ENCODE data around the gene PARP11.
A peak's percentile ranks its signal among the peaks of the same experiment; 100 is the strongest.

The PARP11 gene

DNA sequence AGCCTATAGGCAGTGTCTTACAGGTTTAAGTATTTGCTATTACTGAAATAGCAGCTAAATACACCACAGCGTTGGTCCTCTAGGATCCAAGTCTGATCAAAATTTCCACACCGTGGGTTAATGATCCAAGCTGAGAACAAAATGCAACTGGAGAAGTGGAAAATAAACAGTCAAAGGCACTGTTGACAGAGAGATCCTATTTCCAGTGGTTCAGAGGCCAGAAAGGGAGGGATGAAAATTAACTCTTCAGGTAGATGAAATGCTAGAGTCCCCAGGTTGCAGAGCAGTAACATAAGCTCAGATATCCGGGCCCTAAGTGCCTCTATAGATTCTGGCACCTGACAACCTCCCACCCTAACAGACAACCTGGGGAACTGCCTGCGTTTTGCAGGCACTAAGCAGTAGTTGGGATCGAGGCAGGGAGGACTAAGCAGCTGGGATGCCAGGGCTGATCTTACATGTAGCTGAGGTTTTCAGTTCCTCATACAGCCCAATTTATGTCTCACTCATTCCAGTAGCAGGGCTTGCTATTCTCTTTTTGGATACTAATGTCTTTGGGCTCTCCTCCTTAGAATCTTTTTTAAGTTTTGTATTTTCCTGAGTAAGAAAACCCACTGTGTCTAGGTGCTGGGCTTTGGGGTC is 77.6 kb downstream of the PARP11 start:
- no peak overlapping the region for H3K4me3 ChIP-seq (ENCODE audit: low read length)
- H3K36me3 ChIP-seq (ENCODE audit: insufficient read depth, low read length), result 0 out of 2 replicates have a peak, but pooled peaks cover 6% of the 10 kb centered on the region
- H3K9ac ChIP-seq (ENCODE audit: low read depth, low read length), result no peak overlapping the region
- 94% methylated on average over 5 of the region's 5 CpGs for WGBS
- no peak overlapping the region for H3K27ac ChIP-seq (ENCODE audit: low read depth, low read length)
- peaks cover 10% of the 10 kb centered on the region for H3K4me1 ChIP-seq (ENCODE audit: insufficient read depth, low read length)
- H3K9me3 ChIP-seq (ENCODE audit: insufficient read depth, low read depth, low read length), result no peaks in the 10 kb centered on the region
- H3K27me3 ChIP-seq (ENCODE audit: insufficient read depth, low read length), result no peaks in the 10 kb centered on the region

DNA sequence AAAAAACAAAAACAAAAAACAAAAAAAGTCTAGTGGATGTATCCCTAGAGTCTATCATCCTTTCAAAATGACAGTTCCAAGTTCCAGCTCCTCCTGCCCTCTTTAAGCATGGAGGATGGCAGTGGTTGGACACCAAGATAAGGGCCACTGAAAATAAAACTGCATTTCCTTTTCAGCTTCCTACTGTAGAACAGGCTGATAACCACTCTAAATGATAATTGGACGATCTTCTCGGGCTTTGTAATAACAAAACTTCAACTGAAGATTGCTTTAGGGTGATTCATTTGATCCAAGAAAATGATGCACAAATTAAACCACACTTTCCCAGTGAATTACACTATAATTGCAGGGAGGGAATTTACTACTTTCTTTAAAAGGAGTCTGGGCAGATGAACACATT is 78.1 kb downstream of the PARP11 start:
- peaks cover 15% of the 10 kb centered on the region for H3K4me1 ChIP-seq (ENCODE audit: insufficient read depth, low read length)
- H3K27ac ChIP-seq (ENCODE audit: low read depth, low read length), result no peak overlapping the region
- H3K27me3 ChIP-seq (ENCODE audit: insufficient read depth, low read length), result no peaks in the 10 kb centered on the region

DNA sequence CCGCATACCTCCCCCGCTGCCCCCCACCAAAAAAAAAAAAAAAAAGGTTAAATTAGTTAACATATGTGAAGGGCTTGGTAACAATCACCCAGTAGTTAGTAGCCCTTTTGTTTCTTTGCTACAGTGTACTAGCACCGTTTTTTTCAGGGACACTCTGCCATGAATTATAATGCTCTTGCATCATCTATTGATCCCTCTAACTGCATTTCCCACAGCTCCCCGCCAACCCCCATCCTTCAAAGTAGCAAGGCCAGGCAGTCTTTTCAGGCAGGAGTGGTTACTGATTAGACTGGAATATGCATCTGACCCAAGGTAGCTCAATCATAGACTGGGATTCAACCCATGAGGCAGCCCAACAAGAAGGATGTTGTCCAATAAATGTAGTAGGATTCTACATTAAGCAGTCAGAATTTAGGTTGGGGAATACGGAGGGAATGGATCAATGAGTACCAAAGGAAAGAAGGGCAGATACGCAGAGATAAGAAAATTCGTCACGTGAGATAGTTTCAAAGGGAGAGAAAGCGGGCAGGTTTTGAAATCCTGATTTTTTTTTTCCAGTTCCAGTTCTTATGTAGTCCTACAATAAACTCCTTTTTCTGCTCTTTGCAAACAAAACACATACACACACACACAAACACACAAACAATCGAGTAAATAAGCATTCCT is 80.4 kb downstream of the PARP11 start:
- no peaks in the 10 kb centered on the region for H3K36me3 ChIP-seq (ENCODE audit: insufficient read depth, low read length)
- H3K27me3 ChIP-seq (ENCODE audit: insufficient read depth, low read length), result no peaks in the 10 kb centered on the region
- WGBS, result 86% methylated on average over 7 of the region's 10 CpGs
- H3K27ac ChIP-seq (ENCODE audit: low read depth, low read length), result peak overlapping the region; percentile 43; the same call in 1 of the 2 replicates
- peaks cover 25% of the 10 kb centered on the region for H3K4me1 ChIP-seq (ENCODE audit: insufficient read depth, low read length)
- H3K9ac ChIP-seq (ENCODE audit: low read depth, low read length), result no peak overlapping the region
- H3K4me3 ChIP-seq (ENCODE audit: low read length), result no peak overlapping the region
- no peaks in the 10 kb centered on the region for H3K9me3 ChIP-seq (ENCODE audit: insufficient read depth, low read depth, low read length)

More for the DNA sequence above, 78.1 kb downstream of the PARP11 start:
- H3K9ac ChIP-seq (ENCODE audit: low read depth, low read length), result no peak overlapping the region
- H3K9me3 ChIP-seq (ENCODE audit: insufficient read depth, low read depth, low read length), result no peaks in the 10 kb centered on the region
- no peak overlapping the region for H3K4me3 ChIP-seq (ENCODE audit: low read length)
- 100% methylated on average over 2 of the region's 2 CpGs for WGBS
- 0 out of 2 replicates have a peak, but pooled peaks cover 6% of the 10 kb centered on the region for H3K36me3 ChIP-seq (ENCODE audit: insufficient read depth, low read length)

DNA sequence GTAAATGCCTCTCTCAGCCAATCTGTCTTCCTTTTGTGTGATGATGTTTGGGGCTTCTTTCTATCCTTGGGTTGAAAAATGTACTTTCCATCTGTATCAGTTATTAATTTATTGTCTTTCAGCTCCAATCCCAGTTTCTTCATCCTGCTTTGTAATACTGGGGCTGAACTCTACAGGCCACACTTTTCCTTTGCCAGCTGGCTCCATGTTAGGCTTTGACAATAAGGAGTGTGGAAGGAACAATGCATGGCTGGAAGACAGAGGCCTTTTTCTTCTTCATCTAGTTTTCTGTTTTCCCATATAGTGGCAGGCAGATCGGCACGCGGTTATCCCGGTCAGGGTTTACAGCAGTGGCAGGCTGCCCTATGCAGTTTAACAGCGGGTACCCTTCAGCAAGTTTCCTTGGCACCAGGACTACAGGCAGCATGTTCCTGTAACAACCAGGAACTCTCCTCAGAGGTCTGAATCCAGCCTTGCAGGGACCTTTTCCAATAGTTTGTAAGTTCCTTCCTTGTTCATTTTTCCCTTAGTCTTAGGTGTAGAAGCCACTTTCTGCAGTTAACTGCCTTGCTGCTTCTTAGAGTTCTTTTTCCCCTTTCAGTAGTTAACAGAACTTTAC is 81.8 kb downstream of the PARP11 start:
- 95% methylated on average over 5 of the region's 5 CpGs for WGBS
- H3K27me3 ChIP-seq (ENCODE audit: insufficient read depth, low read length), result no peaks in the 10 kb centered on the region

DNA sequence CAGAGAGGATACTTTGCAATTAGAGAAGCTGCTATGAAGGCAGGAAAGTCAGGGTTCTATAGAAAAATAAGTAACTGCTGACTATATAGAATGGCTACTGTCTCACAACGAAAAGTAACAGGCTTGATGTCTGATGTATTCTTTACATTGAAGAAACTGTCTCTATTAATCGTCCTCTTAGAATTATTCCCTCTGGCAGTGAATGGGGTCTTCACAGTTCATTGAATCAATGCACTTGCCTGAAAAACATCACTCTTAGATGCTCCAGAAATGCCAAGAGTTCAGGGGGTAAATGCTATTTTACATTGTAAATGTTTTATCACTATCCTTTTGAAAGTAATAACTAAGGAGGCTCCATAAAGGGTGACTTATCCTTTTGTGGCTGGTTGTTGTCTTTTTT is 82.6 kb downstream of the PARP11 start:
- WGBS, result 92% methylated on average over 2 of the region's 2 CpGs
- Histone ChIP-seq H3K36me3 (ENCODE audit: insufficient read depth, low read length) (no peaks in the 10 kb centered on the region), H3K9me3 (ENCODE audit: insufficient read depth, low read depth, low read length) (no peaks in the 10 kb centered on the region), H3K27ac (ENCODE audit: low read depth, low read length) (no peak overlapping the region), H3K27me3 (ENCODE audit: insufficient read depth, low read length) (no peaks in the 10 kb centered on the region), H3K4me1 (ENCODE audit: insufficient read depth, low read length) (peaks cover 25% of the 10 kb centered on the region), H3K9ac (ENCODE audit: low read depth, low read length) (no peak overlapping the region), H3K4me3 (ENCODE audit: low read length) (no peak overlapping the region)

More for the DNA sequence above, 81.8 kb downstream of the PARP11 start:
- Histone ChIP-seq H3K9ac (ENCODE audit: low read depth, low read length) (no peak overlapping the region), H3K4me3 (ENCODE audit: low read length) (no peak overlapping the region), H3K36me3 (ENCODE audit: insufficient read depth, low read length) (no peaks in the 10 kb centered on the region), H3K27ac (ENCODE audit: low read depth, low read length) (no peak overlapping the region), H3K4me1 (ENCODE audit: insufficient read depth, low read length) (peaks cover 25% of the 10 kb centered on the region), H3K9me3 (ENCODE audit: insufficient read depth, low read depth, low read length) (no peaks in the 10 kb centered on the region)

DNA sequence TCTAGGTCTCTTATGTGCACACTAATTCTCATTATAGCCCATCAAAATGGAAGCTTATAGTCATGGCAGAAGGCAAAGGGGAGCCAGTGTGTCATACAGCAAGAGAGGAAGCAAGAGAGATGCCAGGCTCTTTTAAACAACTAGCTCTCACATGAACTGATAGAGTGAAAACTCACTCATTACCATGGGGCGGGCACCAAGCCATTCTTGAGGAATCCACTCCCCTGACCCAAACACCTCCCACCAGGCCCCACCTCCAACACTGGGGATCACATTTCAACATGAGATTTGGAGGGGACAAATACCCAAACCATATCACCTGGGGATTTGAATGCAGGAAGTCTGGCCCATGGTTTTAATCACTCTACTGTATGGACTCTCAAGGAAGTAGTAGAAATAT is 83.4 kb downstream of the PARP11 start:
- peaks cover 25% of the 10 kb centered on the region for H3K4me1 ChIP-seq (ENCODE audit: insufficient read depth, low read length)
- 75% methylated on average over 1 of the region's 1 CpG for WGBS
- H3K9ac ChIP-seq (ENCODE audit: low read depth, low read length), result no peak overlapping the region
- no peaks in the 10 kb centered on the region for H3K27me3 ChIP-seq (ENCODE audit: insufficient read depth, low read length)
- H3K36me3 ChIP-seq (ENCODE audit: insufficient read depth, low read length), result no peaks in the 10 kb centered on the region
- no peak overlapping the region for H3K4me3 ChIP-seq (ENCODE audit: low read length)
- no peaks in the 10 kb centered on the region for H3K9me3 ChIP-seq (ENCODE audit: insufficient read depth, low read depth, low read length)
- H3K27ac ChIP-seq (ENCODE audit: low read depth, low read length), result no peak overlapping the region

DNA sequence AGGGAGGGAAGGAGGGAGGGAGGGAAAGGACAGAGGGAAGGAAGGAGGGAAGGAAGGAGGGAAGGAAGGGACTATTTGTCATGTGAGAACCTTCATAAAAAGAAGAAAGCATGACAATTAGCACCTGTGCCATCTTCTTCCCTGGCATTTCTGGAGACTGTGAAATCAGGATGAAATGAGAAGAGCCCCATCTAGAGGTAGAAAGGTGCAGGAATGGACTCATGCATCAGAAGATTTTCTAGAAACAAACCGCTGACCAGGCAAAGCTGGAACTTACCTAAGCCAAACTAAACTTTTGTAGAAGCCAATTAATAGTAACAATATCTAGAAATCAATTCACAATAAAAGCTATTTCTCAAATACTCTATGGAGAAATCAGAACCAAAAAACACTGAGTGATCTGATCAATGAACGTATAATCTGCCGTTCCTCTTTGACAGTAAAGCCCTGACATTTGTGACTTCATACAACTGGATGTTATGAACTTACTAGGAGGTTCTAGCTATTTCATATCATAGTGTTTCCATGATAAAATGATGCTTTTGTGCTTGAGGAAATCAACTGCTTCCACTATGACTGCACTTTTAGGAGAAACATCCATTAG is 95.9 kb downstream of the PARP11 start:
- H3K27me3 ChIP-seq (ENCODE audit: insufficient read depth, low read length), result no peaks in the 10 kb centered on the region

DNA sequence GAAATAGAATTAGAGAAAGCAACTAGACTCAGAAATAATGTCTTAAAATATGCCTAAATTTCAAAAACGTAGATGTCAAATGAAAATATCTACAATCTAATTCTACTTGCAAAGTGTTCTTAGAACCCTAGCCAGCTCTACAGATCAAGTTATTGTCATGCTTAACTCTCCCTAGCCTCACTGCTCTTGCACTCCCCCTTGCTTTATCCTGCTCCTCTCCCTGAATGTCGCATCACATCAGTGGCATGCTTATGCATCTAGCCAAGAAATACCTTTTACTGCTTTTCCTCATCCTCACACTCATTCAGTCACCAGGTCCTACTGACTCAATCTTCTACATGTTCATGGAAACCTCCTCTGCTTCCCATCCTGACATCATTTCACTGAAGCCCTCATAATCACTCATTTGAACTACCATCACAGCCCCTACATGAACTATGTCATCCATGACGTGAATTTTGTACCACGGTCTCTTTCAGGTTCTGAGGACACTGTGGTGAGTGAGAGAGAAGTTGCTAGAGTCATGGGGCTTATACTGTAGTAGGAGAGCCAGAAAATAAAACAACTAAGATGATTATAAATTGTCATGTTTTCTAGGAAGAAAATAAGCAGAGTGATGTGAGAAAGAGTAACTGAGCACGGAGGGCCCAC is 97.7 kb downstream of the PARP11 start:
- no peak overlapping the region for H3K4me3 ChIP-seq (ENCODE audit: low read length)
- no peak overlapping the region for H3K9ac ChIP-seq (ENCODE audit: low read depth, low read length)
- 76% methylated on average over 5 of the region's 5 CpGs for WGBS
- no peaks in the 10 kb centered on the region for H3K27me3 ChIP-seq (ENCODE audit: insufficient read depth, low read length)
- no peaks in the 10 kb centered on the region; the same call in 1 of the 2 replicates for H3K9me3 ChIP-seq (ENCODE audit: insufficient read depth, low read depth, low read length)
- no peaks in the 10 kb centered on the region for H3K4me1 ChIP-seq (ENCODE audit: insufficient read depth, low read length)
- H3K27ac ChIP-seq (ENCODE audit: low read depth, low read length), result no peak overlapping the region
- no peaks in the 10 kb centered on the region for H3K36me3 ChIP-seq (ENCODE audit: insufficient read depth, low read length)

More for the DNA sequence above, 95.9 kb downstream of the PARP11 start:
- no peaks in the 10 kb centered on the region for H3K4me1 ChIP-seq (ENCODE audit: insufficient read depth, low read length)
- WGBS, result 71% methylated on average over 3 of the region's 3 CpGs
- no peak overlapping the region for H3K4me3 ChIP-seq (ENCODE audit: low read length)
- H3K9me3 ChIP-seq (ENCODE audit: insufficient read depth, low read depth, low read length), result no peaks in the 10 kb centered on the region; the same call in 1 of the 2 replicates
- H3K9ac ChIP-seq (ENCODE audit: low read depth, low read length), result no peak overlapping the region
- no peaks in the 10 kb centered on the region for H3K36me3 ChIP-seq (ENCODE audit: insufficient read depth, low read length)
- no peak overlapping the region for H3K27ac ChIP-seq (ENCODE audit: low read depth, low read length)

DNA sequence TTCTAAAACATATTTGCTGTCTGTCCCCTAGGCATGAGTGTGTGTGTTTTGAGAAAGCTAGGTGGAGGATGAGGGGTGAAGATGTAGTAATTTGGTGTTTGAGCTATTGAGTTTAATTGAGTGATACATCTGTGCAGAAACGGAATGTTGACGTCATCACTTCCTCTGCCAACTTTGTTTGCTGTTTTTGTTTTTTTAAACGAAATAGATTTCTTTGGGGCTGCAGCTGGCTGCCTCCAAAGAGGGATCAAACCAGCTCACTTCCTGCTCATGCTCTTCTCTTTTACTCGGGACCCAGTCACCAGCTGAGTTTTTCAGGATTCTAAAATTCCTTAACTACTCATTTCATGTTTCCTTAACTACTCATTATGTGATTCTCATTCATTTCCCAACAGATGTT is 100.8 kb downstream of the PARP11 start:
- Histone ChIP-seq H3K9me3 (ENCODE audit: insufficient read depth, low read depth, low read length) (no peaks in the 10 kb centered on the region; the same call in 1 of the 2 replicates), H3K27ac (ENCODE audit: low read depth, low read length) (no peak overlapping the region), H3K4me3 (ENCODE audit: low read length) (no peak overlapping the region), H3K9ac (ENCODE audit: low read depth, low read length) (no peak overlapping the region), H3K36me3 (ENCODE audit: insufficient read depth, low read length) (no peaks in the 10 kb centered on the region), H3K4me1 (ENCODE audit: insufficient read depth, low read length) (no peaks in the 10 kb centered on the region), H3K27me3 (ENCODE audit: insufficient read depth, low read length) (no peaks in the 10 kb centered on the region)
- 82% methylated on average over 4 of the region's 4 CpGs for WGBS

DNA sequence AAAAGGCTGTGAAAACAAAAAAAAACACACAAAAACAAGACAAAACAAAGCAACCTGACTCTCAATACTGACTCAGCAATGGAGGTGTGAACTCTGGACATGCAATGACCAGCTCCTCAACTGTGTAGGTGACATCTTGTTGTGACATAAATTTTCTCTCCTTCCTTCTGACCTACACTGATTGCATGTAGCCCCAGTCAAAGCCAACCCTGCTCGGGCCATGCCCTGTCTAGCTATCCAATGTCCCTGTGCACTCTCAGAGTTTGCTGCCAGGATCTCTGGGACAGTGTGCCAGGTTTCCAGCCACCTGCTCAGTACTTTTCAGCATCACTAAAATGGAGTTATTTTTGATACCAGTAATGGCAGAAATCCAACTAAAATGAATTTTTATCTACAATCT is 101.3 kb downstream of the PARP11 start:
- H3K4me1 ChIP-seq (ENCODE audit: insufficient read depth, low read length), result no peaks in the 10 kb centered on the region
- H3K4me3 ChIP-seq (ENCODE audit: low read length), result no peak overlapping the region
- H3K9me3 ChIP-seq (ENCODE audit: insufficient read depth, low read depth, low read length), result no peaks in the 10 kb centered on the region; the same call in 1 of the 2 replicates
- H3K27ac ChIP-seq (ENCODE audit: low read depth, low read length), result no peak overlapping the region
- WGBS, result 100% methylated on average over 1 of the region's 1 CpG
- H3K9ac ChIP-seq (ENCODE audit: low read depth, low read length), result no peak overlapping the region
- H3K36me3 ChIP-seq (ENCODE audit: insufficient read depth, low read length), result no peaks in the 10 kb centered on the region
- no peaks in the 10 kb centered on the region for H3K27me3 ChIP-seq (ENCODE audit: insufficient read depth, low read length)

Measured in HUES64 (cell line).